ENCODE measurements around the gene PRKCSH. TPM values are rescaled to one million over a fixed set of nuclear protein-coding genes. Genes with fewer than 3 reads are reported as not detected.
"Not testable (repeated sequence)": the region's sequence is repeated elsewhere in the genome, so short reads cannot be mapped to it uniquely, and the experiment has no call there.

PRKCSH gene
- total RNA-seq, 1 donor from 2014 or later: 318 TPM

DNA sequence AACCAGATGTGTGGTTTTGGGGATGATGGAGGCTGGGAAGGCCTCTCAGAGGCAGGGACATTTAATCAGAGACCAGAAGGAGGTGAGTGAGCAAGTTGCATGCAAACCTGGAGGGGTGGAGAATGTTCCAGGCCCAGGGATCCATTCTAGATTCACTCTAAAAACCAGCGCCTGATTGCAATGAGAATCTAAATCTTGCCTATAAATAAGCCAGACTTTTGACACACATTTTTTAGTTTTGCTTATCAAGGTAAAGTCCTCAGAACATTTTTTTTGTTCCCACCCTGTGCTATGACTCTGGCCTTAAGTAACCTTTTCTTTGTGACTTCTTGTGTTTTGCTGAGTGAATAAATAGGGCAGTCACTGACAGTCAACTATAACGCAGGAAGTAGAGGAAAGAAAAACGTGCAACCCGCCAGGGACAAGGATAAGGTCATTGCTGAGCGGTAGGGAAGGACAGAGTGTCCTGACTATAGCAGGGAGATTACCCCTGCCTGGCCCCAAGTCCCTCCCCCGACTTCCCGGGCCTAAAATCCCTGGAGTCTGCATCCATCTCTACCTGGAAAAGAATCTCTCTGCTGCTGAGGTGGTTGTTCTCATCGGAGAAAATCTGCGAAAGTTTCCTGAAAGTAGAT lies 30.7 kb upstream of the PRKCSH start:
- no peak overlapping the region for H3K4me3 Mint-ChIP-seq (ENCODE audit: unreplicated experiment)
- no peak for DNase-seq (ENCODE audit: low spot score)
- H3K9me3 Mint-ChIP-seq (ENCODE audit: low read depth): no peaks in the 10 kb centered on the region
- no peaks in the 10 kb centered on the region for H3K4me1 Mint-ChIP-seq (ENCODE audit: low read depth)
- no peak for TF ChIP-seq CTCF (IDR thresholded peaks at IDR 0.05)
- H3K27ac Mint-ChIP-seq (ENCODE audit: unreplicated experiment): no peak overlapping the region
- no peaks in the 10 kb centered on the region for H3K27me3 Mint-ChIP-seq (ENCODE audit: low read depth)
- H3K36me3 Mint-ChIP-seq (ENCODE audit: low read depth): peaks cover 2% of the 10 kb centered on the region

DNA sequence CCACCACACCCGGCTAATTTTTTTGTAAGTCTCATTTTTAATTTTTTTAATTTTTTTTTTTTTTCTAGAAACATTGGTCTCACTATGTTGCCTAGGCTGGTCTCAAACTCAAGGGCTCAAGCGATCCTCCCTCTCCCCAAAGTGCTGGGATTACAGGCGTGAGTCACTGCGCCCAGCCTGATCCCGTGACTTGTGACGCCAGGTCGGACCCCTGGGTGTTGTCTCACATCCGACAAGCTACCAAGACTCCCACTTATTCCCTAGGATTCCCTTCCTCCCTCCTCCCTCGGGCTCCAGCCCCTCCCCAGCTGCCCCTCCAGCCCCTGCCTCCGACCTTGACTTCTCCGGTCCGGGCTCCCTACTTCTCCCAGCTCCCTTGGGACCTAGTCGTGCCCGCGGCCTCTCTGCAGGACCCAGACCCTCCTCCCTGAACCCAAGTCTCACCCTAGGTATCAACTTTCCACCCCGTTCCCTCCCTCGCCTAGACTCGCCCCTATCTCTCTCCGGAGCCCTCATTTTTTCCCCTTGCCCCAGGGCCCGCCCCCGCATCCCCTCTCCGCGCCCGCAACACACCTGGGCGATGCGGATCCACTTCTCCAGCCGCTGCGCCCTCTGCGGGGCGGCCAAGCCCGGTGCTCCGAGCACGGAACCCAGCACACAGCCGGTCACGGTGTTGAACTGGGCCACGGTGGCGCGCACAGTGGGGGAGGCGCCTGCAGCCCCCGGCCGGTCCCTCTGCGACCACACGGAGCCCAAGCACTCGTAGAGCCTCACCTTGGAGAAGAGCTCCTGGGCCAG lies 29.4 kb upstream of the PRKCSH start:
- no peak overlapping the region for H3K4me3 Mint-ChIP-seq (ENCODE audit: unreplicated experiment)
- H3K27ac Mint-ChIP-seq (ENCODE audit: unreplicated experiment): no peak overlapping the region
- TF ChIP-seq CTCF (IDR thresholded peaks at IDR 0.05): peak; percentile 61
- no peaks in the 10 kb centered on the region for H3K9me3 Mint-ChIP-seq (ENCODE audit: low read depth)
- DNase-seq (ENCODE audit: low spot score): no peak
- H3K4me1 Mint-ChIP-seq (ENCODE audit: low read depth): peaks cover 4% of the 10 kb centered on the region
- H3K27me3 Mint-ChIP-seq (ENCODE audit: low read depth): no peaks in the 10 kb centered on the region
- H3K36me3 Mint-ChIP-seq (ENCODE audit: low read depth): no peaks in the 10 kb centered on the region

GRCh38 chr19:11406703-11407236 lies 28.7 kb upstream of the PRKCSH start:
- not testable (repeated sequence) for H3K4me3 Mint-ChIP-seq (ENCODE audit: unreplicated experiment); H3K27ac Mint-ChIP-seq (ENCODE audit: unreplicated experiment); H3K9me3 Mint-ChIP-seq (ENCODE audit: low read depth); H3K4me1 Mint-ChIP-seq (ENCODE audit: low read depth); H3K36me3 Mint-ChIP-seq (ENCODE audit: low read depth); H3K27me3 Mint-ChIP-seq (ENCODE audit: low read depth); DNase-seq (ENCODE audit: low spot score)

DNA sequence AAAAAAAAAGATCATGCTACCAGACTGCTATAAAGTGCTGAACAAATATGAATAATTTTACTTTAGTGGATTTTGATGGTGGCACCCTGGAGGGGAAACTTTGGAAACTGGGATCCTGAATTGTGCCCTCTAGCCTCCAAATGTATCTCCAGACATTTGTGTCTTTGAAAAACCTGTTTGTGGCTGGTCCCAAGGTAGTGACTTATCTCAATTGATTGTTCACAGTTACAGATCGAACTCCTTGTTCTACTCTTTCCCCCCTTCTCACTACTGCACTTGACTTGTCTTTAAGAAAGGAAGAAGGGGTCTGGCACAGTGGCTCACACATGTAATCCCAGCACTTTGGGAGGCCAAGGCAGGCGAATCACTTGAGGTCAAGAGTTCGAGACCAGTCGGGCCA lies 26.8 kb upstream of the PRKCSH start:
- Mint-ChIP-seq H3K36me3 (ENCODE audit: low read depth) (no peaks in the 10 kb centered on the region), H3K4me3 (ENCODE audit: unreplicated experiment) (no peak overlapping the region), H3K9me3 (ENCODE audit: low read depth) (no peaks in the 10 kb centered on the region), H3K27ac (ENCODE audit: unreplicated experiment) (no peak overlapping the region), H3K27me3 (ENCODE audit: low read depth) (no peaks in the 10 kb centered on the region), H3K4me1 (ENCODE audit: low read depth) (peaks cover 4% of the 10 kb centered on the region)
- TF ChIP-seq CTCF (IDR thresholded peaks at IDR 0.05): no peak
- DNase-seq (ENCODE audit: low spot score): no peak

DNA sequence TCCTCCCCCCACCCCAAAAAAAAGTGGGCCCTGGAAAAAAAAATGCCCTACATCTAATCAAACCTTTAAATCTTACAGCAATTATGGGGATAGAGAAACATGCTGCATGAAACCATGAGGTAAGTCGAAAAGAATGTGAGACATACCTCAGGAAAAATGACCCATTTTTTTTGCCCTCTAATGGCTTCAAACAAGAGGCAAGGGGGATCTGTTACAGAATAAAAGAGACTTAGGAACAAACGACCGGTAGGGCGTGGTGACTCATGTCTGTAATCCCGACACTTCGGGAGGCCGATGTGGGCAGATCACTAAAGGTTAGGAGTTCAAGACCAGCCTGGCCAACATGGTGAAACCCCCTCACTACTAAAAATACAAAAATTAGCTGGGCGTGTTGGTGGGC lies 24.8 kb upstream of the PRKCSH start:
- no peaks in the 10 kb centered on the region for H3K36me3 Mint-ChIP-seq (ENCODE audit: low read depth)
- no peak for TF ChIP-seq CTCF (IDR thresholded peaks at IDR 0.05)
- peaks cover 4% of the 10 kb centered on the region for H3K4me1 Mint-ChIP-seq (ENCODE audit: low read depth)
- H3K4me3 Mint-ChIP-seq (ENCODE audit: unreplicated experiment): no peak overlapping the region
- no peaks in the 10 kb centered on the region for H3K9me3 Mint-ChIP-seq (ENCODE audit: low read depth)
- no peak overlapping the region for H3K27ac Mint-ChIP-seq (ENCODE audit: unreplicated experiment)
- no peak for DNase-seq (ENCODE audit: low spot score)
- H3K27me3 Mint-ChIP-seq (ENCODE audit: low read depth): peaks cover 2% of the 10 kb centered on the region

Measured in chondrocyte (in vitro differentiated cells).